HG02798 (cell line): ENCODE measurements around the gene STAMBPL1.

ENCODE experiments used
- ATAC-seq: cut with Tn5 transposase; IDR thresholded peaks from one replicate; pipeline ENCODE4 v1.9.1; 2021; ENCODE audit warnings: mild to moderate bottlenecking; ENCODE audit not compliant: unreplicated experiment, poor library complexity

The STAMBPL1 gene

DNA sequence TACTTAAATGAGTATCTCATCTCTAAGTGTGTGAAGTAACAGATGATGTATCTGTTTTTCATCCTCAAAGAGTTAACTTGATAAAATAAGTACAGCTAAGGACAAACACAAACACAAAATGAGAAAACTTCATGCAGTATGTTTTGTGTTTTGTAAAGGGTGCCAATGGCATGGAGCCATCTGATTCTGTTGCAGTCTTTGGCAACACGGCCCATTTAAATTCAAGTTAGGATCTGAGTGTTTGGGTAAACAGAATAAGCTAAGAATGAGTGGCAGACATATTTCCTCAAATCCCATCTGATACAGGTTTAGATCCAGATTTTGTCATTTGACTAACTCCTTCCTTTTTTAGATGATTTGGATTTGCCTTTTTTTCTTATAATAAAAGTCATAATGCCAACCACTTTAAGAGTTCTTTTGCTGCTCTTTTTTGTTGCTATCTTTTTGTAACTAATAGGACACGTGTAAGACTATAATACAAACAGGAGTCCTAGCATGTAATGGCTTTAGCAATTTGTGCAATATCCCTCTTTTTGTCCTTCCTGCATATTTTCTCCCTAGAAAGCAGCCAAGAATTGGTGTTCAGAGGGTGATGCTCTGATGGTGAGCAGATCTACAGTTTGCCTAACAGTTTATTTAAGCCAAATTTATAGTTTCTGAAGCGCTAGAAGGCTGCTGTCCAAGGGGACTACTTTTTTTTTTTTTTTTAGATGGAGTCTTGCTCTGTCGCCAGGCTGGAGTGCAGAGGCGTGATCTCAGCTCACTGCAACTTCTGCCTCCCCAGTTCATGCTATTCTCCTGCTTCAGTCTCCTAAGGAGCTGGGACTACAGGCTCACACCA lies 91.4 kb downstream of the STAMBPL1 start:
- ATAC-seq = no peak
